HG03469 (cell line): ENCODE results near the gene FSIP1.
A peak's percentile ranks its signal among the peaks of the same experiment; 100 is the strongest.
"Not testable (repeated sequence)": the region's sequence is repeated elsewhere in the genome, so short reads cannot be mapped to it uniquely, and the experiment has no call there.

ENCODE experiments used
- ATAC-seq: cut with Tn5 transposase; IDR thresholded peaks from one replicate; pipeline ENCODE4 v1.9.1; 2021; ENCODE audit warnings: mild to moderate bottlenecking, moderate library complexity, moderate number of reproducible peaks; ENCODE audit not compliant: unreplicated experiment

FSIP1 gene

GRCh38 chr15:39782441-39783138, at the start of gene FSIP1:
FSIP1 (minus strand) TSS chr15:39782841; CDS start chr15:39776524, 6,317 bp downstream.
- ATAC-seq = peak; percentile 95

GRCh38 chr15:39830166-39830565, 47.5 kb upstream of the FSIP1 start:
- ATAC-seq = no peak

- ATAC-seq = no peak
Observed at GRCh38 chr15:39828374-39828931, 45.8 kb upstream of the FSIP1 start.

- ATAC-seq = no peak
Observed at GRCh38 chr15:39826975-39827374, 44.3 kb upstream of the FSIP1 start.

GRCh38 chr15:39823634-39824033, 41.0 kb upstream of the FSIP1 start:
- ATAC-seq = no peak

GRCh38 chr15:39820050-39820602, 37.5 kb upstream of the FSIP1 start:
- ATAC-seq = no peak

GRCh38 chr15:39819533-39819932, 36.9 kb upstream of the FSIP1 start:
- ATAC-seq = no peak

GRCh38 chr15:39817892-39818291, 35.3 kb upstream of the FSIP1 start:
- no peak for ATAC-seq

- ATAC-seq = no peak
Observed at GRCh38 chr15:39814489-39814888, 31.8 kb upstream of the FSIP1 start.

- ATAC-seq = not testable (repeated sequence)
Observed at GRCh38 chr15:39812651-39813050, 30.0 kb upstream of the FSIP1 start.

- no peak for ATAC-seq
Observed at GRCh38 chr15:39808909-39809308, 26.3 kb upstream of the FSIP1 start.

GRCh38 chr15:39807791-39808190, 25.1 kb upstream of the FSIP1 start:
- ATAC-seq = no peak

- ATAC-seq = no peak
Observed at GRCh38 chr15:39804026-39804425, 21.4 kb upstream of the FSIP1 start.

- ATAC-seq = no peak
Observed at GRCh38 chr15:39803016-39803415, 20.4 kb upstream of the FSIP1 start.

- ATAC-seq = peak; percentile 61
Observed at GRCh38 chr15:39801641-39802309, 19.1 kb upstream of the FSIP1 start.

GRCh38 chr15:39799552-39800011, 16.9 kb upstream of the FSIP1 start:
- ATAC-seq = no peak

- ATAC-seq = no peak
Observed at GRCh38 chr15:39798382-39798781, 15.7 kb upstream of the FSIP1 start.

GRCh38 chr15:39797407-39797806, 14.8 kb upstream of the FSIP1 start:
- no peak for ATAC-seq

- no peak for ATAC-seq
Observed at GRCh38 chr15:39796601-39797000, 14.0 kb upstream of the FSIP1 start.

- no peak for ATAC-seq
Observed at GRCh38 chr15:39795486-39795885, 12.8 kb upstream of the FSIP1 start.

GRCh38 chr15:39794954-39795353, 12.3 kb upstream of the FSIP1 start:
- ATAC-seq = no peak

GRCh38 chr15:39793923-39794322, 11.3 kb upstream of the FSIP1 start:
- no peak for ATAC-seq
